Measurements from ENCODE around the gene RXYLT1.
"Not testable (repeated sequence)": the region's sequence is repeated elsewhere in the genome, so short reads cannot be mapped to it uniquely, and the experiment has no call there.

The RXYLT1 gene

GRCh38 chr12:63779498-63780481 is at the start of gene RXYLT1:
Gene RXYLT1, plus strand, starts transcription at chr12:63779909. Its CDS starts 52 bp downstream, at chr12:63779961.
- DNase-seq = peak; percentile 84

- not testable (repeated sequence) for DNase-seq
Measured at GRCh38 chr12:63732779-63733178, 46.9 kb upstream of the RXYLT1 start.

GRCh38 chr12:63733585-63733984 is 46.1 kb upstream of the RXYLT1 start:
- not testable (repeated sequence) for DNase-seq

- DNase-seq = not testable (repeated sequence)
Measured at GRCh38 chr12:63740551-63740950, 39.2 kb upstream of the RXYLT1 start.

GRCh38 chr12:63741431-63741830 is 38.3 kb upstream of the RXYLT1 start:
- not testable (repeated sequence) for DNase-seq

- not testable (repeated sequence) for DNase-seq
Measured at GRCh38 chr12:63744110-63744509, 35.6 kb upstream of the RXYLT1 start.

GRCh38 chr12:63746470-63746869 is 33.2 kb upstream of the RXYLT1 start:
- not testable (repeated sequence) for DNase-seq

- not testable (repeated sequence) for DNase-seq
Measured at GRCh38 chr12:63747136-63747535, 32.6 kb upstream of the RXYLT1 start.

GRCh38 chr12:63747553-63747952 is 32.2 kb upstream of the RXYLT1 start:
- no peak for DNase-seq

- no peak for DNase-seq
Measured at GRCh38 chr12:63752283-63752682, 27.4 kb upstream of the RXYLT1 start.

- DNase-seq = no peak
Measured at GRCh38 chr12:63752841-63753240, 26.9 kb upstream of the RXYLT1 start.

GRCh38 chr12:63753743-63754142 is 26.0 kb upstream of the RXYLT1 start:
- DNase-seq = no peak

GRCh38 chr12:63764481-63764880 is 15.2 kb upstream of the RXYLT1 start:
- DNase-seq = no peak

- no peak for DNase-seq
Measured at GRCh38 chr12:63766498-63766897, 13.2 kb upstream of the RXYLT1 start.

GRCh38 chr12:63770375-63770774 is 9.3 kb upstream of the RXYLT1 start:
- DNase-seq = no peak

- DNase-seq = no peak
Measured at GRCh38 chr12:63777340-63777739, 2.4 kb upstream of the RXYLT1 start.

- DNase-seq = no peak
Measured at GRCh38 chr12:63782466-63782865, 2.8 kb downstream of the RXYLT1 start.

- no peak for DNase-seq
Measured at GRCh38 chr12:63787306-63787705, 7.6 kb downstream of the RXYLT1 start.

GRCh38 chr12:63790608-63790945 is 10.9 kb downstream of the RXYLT1 start:
- no peak for DNase-seq

- no peak for DNase-seq
Measured at GRCh38 chr12:63792338-63792737, 12.6 kb downstream of the RXYLT1 start.

GRCh38 chr12:63795032-63795687 is 15.5 kb downstream of the RXYLT1 start:
- no peak for DNase-seq

GRCh38 chr12:63795944-63796343 is 16.2 kb downstream of the RXYLT1 start:
- no peak for DNase-seq

GRCh38 chr12:63802012-63802608 is 22.4 kb downstream of the RXYLT1 start:
- no peak for DNase-seq

GRCh38 chr12:63804746-63805145 is 25.0 kb downstream of the RXYLT1 start:
- DNase-seq = no peak

Measured in stimulated activated CD4-positive, alpha-beta T cell treated with anti-CD3 and anti-CD28 coated beads, Interleukin-12 subunit alpha, Interleukin-12 subunit beta, amount 100 ng/mL, for 4 hours (primary cell).